ENCODE data around the gene NAT8L.

Gene NAT8L

GRCh38 chr4:2066571-2067445 is 7.7 kb downstream of the NAT8L start:
- Histone ChIP-seq H3K36me3 (ENCODE audit: control insufficient read depth in 1 of 2, insufficient read depth in 2 of 2, low read depth in 1 of 2, low read length in 2 of 2) (no peaks in the 10 kb centered on the region), H3K4me2 (ENCODE audit: low read length, poor library complexity, severe bottlenecking) (no peak overlapping the region), H3K27ac (ENCODE audit: low read length, poor library complexity, severe bottlenecking) (no peak overlapping the region)

GRCh38 chr4:2067446-2068197 is 8.5 kb downstream of the NAT8L start:
- Histone ChIP-seq H3K4me2 (ENCODE audit: low read length, poor library complexity, severe bottlenecking) (no peak overlapping the region), H3K18ac (ENCODE audit: low read depth in 1 of 2, low read length in 2 of 2) (no peak overlapping the region), H4K91ac (ENCODE audit: low read length) (no peak overlapping the region), H4K8ac (ENCODE audit: low read length) (no peak overlapping the region), H2AFZ (ENCODE audit: low read depth, low read length) (no peak overlapping the region), H3K27me3 (ENCODE audit: control insufficient read depth in 1 of 2, insufficient read depth in 1 of 2, low read length in 2 of 2) (peaks cover 15 to 54% of the 10 kb centered on the region in 2 experiments), H3K79me1 (replicated peaks; ENCODE audit: low read length, poor library complexity, severe bottlenecking) (no peaks in the 10 kb centered on the region), H3K4ac (ENCODE audit: low read depth in 1 of 2, low read length in 2 of 2) (no peak overlapping the region), H2BK120ac (ENCODE audit: low read depth, low read length) (no peak overlapping the region), H3K9ac (ENCODE audit: low read length) (no peak overlapping the region), H2BK12ac (ENCODE audit: low read length in 2 of 2) (no peak overlapping the region), H2BK5ac (ENCODE audit: low read depth, low read length, poor library complexity, severe bottlenecking) (no peak overlapping the region), H3K9me3 (ENCODE audit: control insufficient read depth, low read length) (no peaks in the 10 kb centered on the region), H3K27ac (ENCODE audit: low read length, poor library complexity, severe bottlenecking) (no peak overlapping the region), H2AK5ac (ENCODE audit: low read length, severe bottlenecking) (no peak overlapping the region), H3K14ac (ENCODE audit: low read length in 2 of 2) (no peak overlapping the region), H3K36me3 (ENCODE audit: control insufficient read depth in 1 of 2, insufficient read depth in 2 of 2, low read depth in 1 of 2, low read length in 2 of 2) (no peaks in the 10 kb centered on the region), H3K23ac (ENCODE audit: low read length in 2 of 2) (no peak overlapping the region), H3K4me3 (ENCODE audit: insufficient read depth in 1 of 2, low read depth in 1 of 2, low read length in 2 of 2) (no peak overlapping the region), H2BK15ac (ENCODE audit: low read depth, poor library complexity, severe bottlenecking) (no peak overlapping the region), H3K4me1 (ENCODE audit: control insufficient read depth, insufficient read depth, low read depth, low read length) (peaks cover 14% of the 10 kb centered on the region)
- no peak for DNase-seq
- 82% methylated on average over 26 of the region's 26 CpGs for WGBS

More at GRCh38 chr4:2066571-2067445, 7.7 kb downstream of the NAT8L start:
- no peak for DNase-seq
- Histone ChIP-seq H3K4ac (ENCODE audit: low read depth in 1 of 2, low read length in 2 of 2) (no peak overlapping the region), H2BK5ac (ENCODE audit: low read depth, low read length, poor library complexity, severe bottlenecking) (no peak overlapping the region), H3K79me1 (replicated peaks; ENCODE audit: low read length, poor library complexity, severe bottlenecking) (no peaks in the 10 kb centered on the region), H3K23ac (ENCODE audit: low read length in 2 of 2) (no peak overlapping the region), H2AFZ (ENCODE audit: low read depth, low read length) (no peak overlapping the region), H3K4me1 (ENCODE audit: control insufficient read depth, insufficient read depth, low read depth, low read length) (peaks cover 15% of the 10 kb centered on the region), H2BK120ac (ENCODE audit: low read depth, low read length) (no peak overlapping the region), H3K4me3 (ENCODE audit: insufficient read depth in 1 of 2, low read depth in 1 of 2, low read length in 2 of 2) (no peak overlapping the region), H4K91ac (ENCODE audit: low read length) (no peak overlapping the region), H3K9me3 (ENCODE audit: control insufficient read depth, low read length) (no peaks in the 10 kb centered on the region), H3K9ac (ENCODE audit: low read length) (no peak overlapping the region), H2AK5ac (ENCODE audit: low read length, severe bottlenecking) (no peak overlapping the region), H3K14ac (ENCODE audit: low read length in 2 of 2) (peak overlapping the region in 1 of 2 experiments; percentile 75), H4K8ac (ENCODE audit: low read length) (no peak overlapping the region), H2BK15ac (ENCODE audit: low read depth, poor library complexity, severe bottlenecking) (no peak overlapping the region), H3K18ac (ENCODE audit: low read depth in 1 of 2, low read length in 2 of 2) (no peak overlapping the region), H3K27me3 (ENCODE audit: control insufficient read depth in 1 of 2, insufficient read depth in 1 of 2, low read length in 2 of 2) (peaks cover 12 to 61% of the 10 kb centered on the region in 2 experiments), H2BK12ac (ENCODE audit: low read length in 2 of 2) (no peak overlapping the region)
- 90% methylated on average over 28 of the region's 29 CpGs for WGBS

- no peak overlapping the region for H2AFZ ChIP-seq (ENCODE audit: low read depth, low read length)
- H3K9ac ChIP-seq (ENCODE audit: low read length), result no peak overlapping the region
- H3K27ac ChIP-seq (ENCODE audit: low read length, poor library complexity, severe bottlenecking), result no peak overlapping the region
- no peaks in the 10 kb centered on the region for H3K36me3 ChIP-seq (ENCODE audit: control insufficient read depth in 1 of 2, insufficient read depth in 2 of 2, low read depth in 1 of 2, low read length in 2 of 2)
- peak overlapping the region in 1 of 2 experiments; percentile 19 for H3K14ac ChIP-seq (ENCODE audit: low read length in 2 of 2)
- H3K4me1 ChIP-seq (ENCODE audit: control insufficient read depth, insufficient read depth, low read depth, low read length), result peaks cover 14% of the 10 kb centered on the region
- no peaks in the 10 kb centered on the region for H3K79me1 ChIP-seq (replicated peaks; ENCODE audit: low read length, poor library complexity, severe bottlenecking)
- no peak overlapping the region for H3K18ac ChIP-seq (ENCODE audit: low read depth in 1 of 2, low read length in 2 of 2)
- H2BK120ac ChIP-seq (ENCODE audit: low read depth, low read length), result no peak overlapping the region
- no peak overlapping the region for H3K4me3 ChIP-seq (ENCODE audit: insufficient read depth in 1 of 2, low read depth in 1 of 2, low read length in 2 of 2)
- H4K91ac ChIP-seq (ENCODE audit: low read length), result no peak overlapping the region
- H2BK5ac ChIP-seq (ENCODE audit: low read depth, low read length, poor library complexity, severe bottlenecking), result no peak overlapping the region
- H2BK12ac ChIP-seq (ENCODE audit: low read length in 2 of 2), result no peak overlapping the region
- H2AK5ac ChIP-seq (ENCODE audit: low read length, severe bottlenecking), result no peak overlapping the region
- H3K23ac ChIP-seq (ENCODE audit: low read length in 2 of 2), result no peak overlapping the region
- H2BK15ac ChIP-seq (ENCODE audit: low read depth, poor library complexity, severe bottlenecking), result no peak overlapping the region
- no peak overlapping the region for H4K8ac ChIP-seq (ENCODE audit: low read length)
- H3K4me2 ChIP-seq (ENCODE audit: low read length, poor library complexity, severe bottlenecking), result no peak overlapping the region
- no peak for DNase-seq
- 94% methylated on average over 13 of the region's 13 CpGs for WGBS
- H3K4ac ChIP-seq (ENCODE audit: low read depth in 1 of 2, low read length in 2 of 2), result no peak overlapping the region
- H3K9me3 ChIP-seq (ENCODE audit: control insufficient read depth, low read length), result no peaks in the 10 kb centered on the region
- H3K27me3 ChIP-seq (ENCODE audit: control insufficient read depth in 1 of 2, insufficient read depth in 1 of 2, low read length in 2 of 2), result peaks cover 15 to 50% of the 10 kb centered on the region in 2 experiments
Measured at GRCh38 chr4:2068198-2068470, 9.0 kb downstream of the NAT8L start.

DNA sequence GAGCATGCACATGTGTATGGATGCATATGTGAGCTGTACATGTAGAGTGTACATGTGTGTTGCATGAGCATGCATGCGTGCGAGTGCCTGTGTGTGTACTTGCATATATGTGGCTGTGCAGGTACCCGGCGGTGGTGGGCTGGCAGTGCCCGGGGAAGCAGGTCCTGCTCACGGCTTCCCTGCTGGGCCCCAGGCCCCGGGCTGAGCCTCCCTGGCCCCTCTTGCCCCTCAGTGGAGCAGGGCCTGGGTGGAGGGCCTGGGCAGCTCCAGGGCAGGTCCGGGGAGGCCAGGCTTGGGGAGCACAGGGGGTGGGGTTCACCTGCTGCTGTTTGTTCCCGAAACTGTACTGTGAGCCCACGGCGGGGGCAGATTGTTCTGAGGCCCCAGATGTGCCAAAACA is 9.4 kb downstream of the NAT8L start:
- H3K4me3 ChIP-seq (ENCODE audit: insufficient read depth in 1 of 2, low read depth in 1 of 2, low read length in 2 of 2), result no peak overlapping the region
- no peak overlapping the region for H3K4me2 ChIP-seq (ENCODE audit: low read length, poor library complexity, severe bottlenecking)
- no peak for DNase-seq
- H3K79me1 ChIP-seq (replicated peaks; ENCODE audit: low read length, poor library complexity, severe bottlenecking), result no peaks in the 10 kb centered on the region
- no peak overlapping the region for H2BK5ac ChIP-seq (ENCODE audit: low read depth, low read length, poor library complexity, severe bottlenecking)
- no peak overlapping the region for H2BK15ac ChIP-seq (ENCODE audit: low read depth, poor library complexity, severe bottlenecking)
- no peak overlapping the region for H3K9ac ChIP-seq (ENCODE audit: low read length)
- H3K27ac ChIP-seq (ENCODE audit: low read length, poor library complexity, severe bottlenecking), result no peak overlapping the region
- WGBS, result 97% methylated on average over 11 of the region's 11 CpGs
- H4K8ac ChIP-seq (ENCODE audit: low read length), result no peak overlapping the region
- no peak overlapping the region for H2AFZ ChIP-seq (ENCODE audit: low read depth, low read length)
- no peaks in the 10 kb centered on the region for H3K36me3 ChIP-seq (ENCODE audit: control insufficient read depth in 1 of 2, insufficient read depth in 2 of 2, low read depth in 1 of 2, low read length in 2 of 2)
- H3K14ac ChIP-seq (ENCODE audit: low read length in 2 of 2), result no peak overlapping the region
- H4K91ac ChIP-seq (ENCODE audit: low read length), result no peak overlapping the region
- peaks cover 18 to 49% of the 10 kb centered on the region in 2 experiments for H3K27me3 ChIP-seq (ENCODE audit: control insufficient read depth in 1 of 2, insufficient read depth in 1 of 2, low read length in 2 of 2)
- H3K9me3 ChIP-seq (ENCODE audit: control insufficient read depth, low read length), result no peaks in the 10 kb centered on the region
- no peak overlapping the region for H3K4ac ChIP-seq (ENCODE audit: low read depth in 1 of 2, low read length in 2 of 2)
- peaks cover 14% of the 10 kb centered on the region for H3K4me1 ChIP-seq (ENCODE audit: control insufficient read depth, insufficient read depth, low read depth, low read length)
- H2BK120ac ChIP-seq (ENCODE audit: low read depth, low read length), result no peak overlapping the region
- no peak overlapping the region for H2BK12ac ChIP-seq (ENCODE audit: low read length in 2 of 2)
- no peak overlapping the region for H3K18ac ChIP-seq (ENCODE audit: low read depth in 1 of 2, low read length in 2 of 2)
- no peak overlapping the region for H3K23ac ChIP-seq (ENCODE audit: low read length in 2 of 2)
- H2AK5ac ChIP-seq (ENCODE audit: low read length, severe bottlenecking), result no peak overlapping the region
